IMR-90 (cell line): Measurements from ENCODE around the gene KLHL12.

Experiments
- MAFK ChIP-seq: IDR thresholded peaks from 2 replicates; pipeline ENCODE4 v1.6.1; 2012; ENCODE audit warnings: low read depth, low read length, improper control_type of control experiment
- NFE2L2 ChIP-seq: fragments of 150-350 bp; IDR thresholded peaks from 2 replicates; pipeline ENCODE4 v1.6.1; 2016; ENCODE audit warnings: low read depth, mild to moderate bottlenecking, low read length

DNA sequence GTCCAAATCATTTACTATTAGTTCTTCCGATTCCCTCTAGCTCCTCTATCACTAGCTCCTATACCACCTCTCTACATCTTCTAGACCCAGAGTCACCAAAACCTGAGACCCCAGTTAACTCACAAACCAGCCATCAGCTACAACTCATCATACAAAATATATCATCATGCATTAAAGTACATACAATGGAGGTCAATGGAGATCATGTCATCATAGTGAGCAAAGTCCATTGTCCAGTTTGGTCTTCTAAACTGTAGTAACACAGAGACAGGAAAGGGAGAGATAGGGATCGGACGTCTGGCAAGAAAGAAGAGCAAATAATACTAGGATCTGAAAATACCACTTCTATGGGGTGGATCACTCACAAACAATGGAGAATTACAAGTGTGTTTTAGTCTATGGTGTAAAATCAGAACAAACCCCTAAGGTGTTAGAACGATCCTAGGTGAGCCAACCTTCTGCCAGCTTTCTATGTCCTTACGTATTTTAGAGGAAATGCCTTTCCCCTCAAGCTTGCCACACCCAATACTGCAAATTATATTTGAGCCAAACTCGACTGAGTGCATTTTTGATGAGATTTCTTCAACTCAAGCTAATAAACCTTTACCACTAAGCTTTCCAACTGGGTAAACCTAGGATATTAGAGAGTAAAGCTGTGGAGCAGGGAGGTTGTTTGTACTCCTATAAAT lies 27.2 kb upstream of the KLHL12 start:
- no peak for TF ChIP-seq MAFK
- TF ChIP-seq NFE2L2 = no peak
